GM21619 (cell line): ENCODE results near the gene AKNA.

Source experiments
- ATAC-seq: cut with Tn5 transposase; IDR thresholded peaks from one replicate; pipeline ENCODE4 v1.9.1; 2021; ENCODE audit not compliant: unreplicated experiment

Gene AKNA

DNA sequence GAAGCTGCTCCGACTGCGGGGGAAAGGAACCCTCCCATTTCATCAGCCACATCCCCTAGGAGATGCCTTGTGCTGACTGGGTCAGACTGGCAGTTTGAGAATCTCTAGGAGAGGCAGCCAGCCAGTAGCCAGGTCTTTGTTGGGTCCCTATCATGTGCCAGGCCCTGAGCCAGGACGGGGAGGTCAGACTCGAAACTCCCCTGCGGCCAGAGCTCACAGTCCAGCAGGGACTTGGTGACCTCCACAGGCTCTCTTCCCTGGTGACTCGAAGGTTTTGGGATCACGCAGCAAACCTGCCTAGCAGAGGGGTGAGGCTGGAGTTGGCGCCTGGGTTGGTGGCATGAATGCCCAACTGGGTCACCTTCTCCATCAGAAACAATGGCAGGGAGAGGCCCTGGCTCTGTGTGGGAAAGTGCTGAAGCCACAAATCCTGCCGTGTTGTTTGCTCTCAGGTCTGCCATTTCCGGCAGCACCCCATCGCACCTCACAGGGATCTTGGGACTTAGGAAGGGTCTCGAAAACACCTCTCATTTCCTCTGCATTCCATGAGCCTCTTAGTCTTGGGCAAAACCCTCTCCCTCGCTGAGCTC, 79.3 kb downstream of the AKNA start:
- no peak for ATAC-seq

DNA sequence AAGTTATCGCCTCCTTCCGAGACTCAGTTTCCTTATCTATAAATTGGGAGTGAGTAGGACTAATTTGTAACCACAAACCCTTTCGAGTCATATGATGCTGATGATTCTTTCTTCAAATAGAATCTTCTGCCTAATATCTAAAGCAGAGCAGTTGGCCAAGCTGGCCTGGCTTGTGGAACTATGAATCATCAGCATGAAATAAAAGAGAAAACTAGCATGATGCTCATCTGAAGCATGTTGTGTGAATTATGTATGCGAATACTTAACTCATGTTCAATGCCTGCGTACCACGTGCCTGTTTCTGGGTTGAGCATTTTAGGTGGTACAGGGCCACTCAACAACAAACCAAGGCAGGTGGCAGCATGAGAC, 79.9 kb downstream of the AKNA start:
- ATAC-seq = no peak

DNA sequence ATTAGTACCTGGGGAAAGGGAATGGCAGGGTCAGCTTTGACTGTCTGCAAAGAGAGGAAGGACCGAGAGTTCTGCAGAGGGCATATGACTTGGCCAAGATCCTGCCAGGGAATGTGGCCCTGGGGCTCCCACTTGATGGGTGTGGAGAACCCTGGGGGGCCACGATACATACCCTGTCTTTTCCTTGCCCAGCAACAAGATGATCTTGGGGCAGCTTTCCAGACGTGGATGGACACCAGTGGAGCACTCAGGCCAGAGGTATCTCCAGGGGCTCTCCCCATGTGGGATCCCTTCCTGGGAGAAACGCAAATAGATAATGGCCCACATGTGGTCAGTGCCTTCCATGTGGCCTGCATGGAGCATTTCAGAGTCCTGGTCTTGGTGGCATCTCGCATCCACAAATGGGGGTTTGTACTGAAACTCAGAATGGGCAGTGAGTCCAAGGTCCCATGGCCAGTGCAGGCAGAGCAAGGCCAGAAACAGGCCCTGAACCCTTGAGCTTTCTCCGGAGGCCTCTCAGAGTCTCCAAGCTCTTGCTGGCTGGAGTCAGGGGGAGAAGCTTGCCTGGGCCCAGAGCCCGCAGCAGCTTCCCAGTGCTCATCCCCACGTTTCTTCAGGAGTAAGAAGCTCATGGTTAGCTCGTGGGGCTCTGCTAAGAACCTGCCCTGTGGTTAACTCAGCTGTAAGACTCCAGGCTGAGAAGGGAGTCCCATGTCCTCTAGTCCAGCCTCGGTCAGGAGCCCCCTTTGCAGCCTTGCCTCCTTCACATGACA, 83.2 kb downstream of the AKNA start:
- no peak for ATAC-seq

GRCh38 chr9:114303977-114304376, 83.8 kb downstream of the AKNA start:
- no peak for ATAC-seq

GRCh38 chr9:114303571-114303970, 84.2 kb downstream of the AKNA start:
- no peak for ATAC-seq

- ATAC-seq = no peak
These were observed 85.1 kb downstream of the AKNA start for GRCh38 chr9:114302727-114303126.

- ATAC-seq = no peak
These were observed 85.8 kb downstream of the AKNA start for GRCh38 chr9:114301798-114302565.

DNA sequence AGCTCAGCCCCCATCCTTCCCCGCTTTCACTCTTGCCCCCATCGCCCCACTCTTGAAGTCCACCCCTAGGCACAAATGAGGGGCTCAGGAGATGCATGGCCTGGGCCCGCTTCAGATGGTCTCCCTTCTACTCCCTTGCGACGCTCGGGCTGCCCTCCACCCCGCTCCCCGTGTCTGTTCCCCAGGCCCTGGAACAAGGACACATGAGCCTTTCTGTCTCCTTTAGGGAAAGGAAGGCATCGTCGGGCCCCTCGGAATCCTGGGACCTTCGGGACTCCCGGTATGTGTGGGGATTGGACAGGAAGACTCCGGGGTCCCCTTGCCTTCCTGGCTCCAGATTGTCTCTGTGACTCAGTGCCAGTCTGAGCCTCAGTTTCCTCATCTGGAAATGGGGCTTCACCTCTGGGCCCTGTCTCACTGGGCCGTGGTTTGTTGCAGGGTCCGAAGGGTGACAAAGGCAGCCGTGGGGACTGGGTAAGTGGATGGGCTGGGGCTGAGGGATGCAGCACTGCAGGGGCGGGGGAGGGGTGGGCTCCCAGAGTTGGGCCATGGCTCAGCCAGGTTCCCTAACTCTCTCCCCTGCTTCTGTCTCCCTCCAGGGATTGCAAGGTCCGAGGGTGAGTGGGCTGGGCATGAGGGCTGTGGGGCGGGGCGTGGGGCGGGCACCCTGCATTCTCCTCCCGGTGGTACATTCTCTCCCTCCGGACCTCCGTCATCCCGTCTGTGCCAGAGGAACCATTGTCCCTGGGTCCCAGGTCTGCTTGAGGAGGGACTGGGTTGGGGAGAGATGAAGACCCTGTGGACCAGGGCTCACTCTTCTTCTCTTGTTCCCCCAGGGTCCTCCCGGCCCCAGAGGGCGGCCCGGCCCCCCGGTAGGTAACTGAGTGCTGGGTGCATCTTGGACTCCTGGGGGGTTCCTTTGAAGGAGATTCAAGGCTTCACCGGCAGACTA, 86.7 kb downstream of the AKNA start:
- no peak for ATAC-seq

DNA sequence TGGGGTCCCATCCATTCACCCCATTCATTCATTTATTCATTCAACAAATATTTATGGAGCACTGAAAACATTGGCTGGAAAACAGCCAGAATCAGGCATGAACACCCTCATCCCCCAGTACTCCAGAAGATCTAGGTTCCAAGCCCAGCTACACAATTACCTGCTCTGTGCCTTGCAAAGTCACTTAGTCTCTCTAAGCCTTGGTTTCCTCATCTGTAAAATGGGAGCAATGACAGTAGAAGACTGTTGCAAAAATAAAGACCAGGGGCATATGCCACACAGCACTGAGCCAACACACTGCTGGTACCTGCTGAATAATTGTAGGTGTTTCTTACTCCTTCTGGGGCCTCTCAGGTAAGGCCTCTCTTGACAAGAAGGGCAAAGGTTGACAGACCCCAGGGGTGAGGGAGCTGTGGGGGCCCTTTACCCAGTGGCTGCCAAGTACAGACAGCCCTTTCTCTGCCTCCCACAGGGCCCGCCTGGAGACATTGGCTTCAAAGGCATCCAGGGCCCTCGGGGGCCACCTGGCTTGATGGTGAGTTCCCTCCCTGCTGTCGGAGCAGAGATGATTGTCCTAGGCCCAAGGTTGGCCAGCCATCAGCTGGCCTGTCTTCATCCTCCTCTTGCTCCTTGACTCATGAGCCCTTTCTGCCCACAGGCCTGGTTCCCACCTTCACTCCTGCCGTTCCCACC, 87.5 kb downstream of the AKNA start:
- ATAC-seq = no peak

- ATAC-seq = no peak
These were observed 88.3 kb downstream of the AKNA start for GRCh38 chr9:114299286-114300152.

DNA sequence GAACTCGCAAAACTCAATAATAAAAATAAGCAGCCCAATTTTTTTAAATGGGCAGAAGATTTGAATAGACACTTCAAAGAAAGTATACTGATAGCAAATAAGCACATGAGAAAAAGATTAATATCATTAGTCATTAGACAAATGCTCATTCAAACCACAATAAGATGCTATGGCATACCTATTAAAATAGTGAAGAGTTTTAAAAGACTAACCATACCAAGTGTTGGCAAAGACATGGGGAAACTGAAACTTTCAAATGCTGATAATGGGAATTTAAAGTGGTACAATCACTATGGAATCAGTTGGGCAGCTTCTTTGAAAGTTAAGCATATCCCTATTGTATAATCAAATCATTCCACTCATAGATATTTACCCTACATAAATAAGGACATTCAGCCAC, 91.4 kb downstream of the AKNA start:
- ATAC-seq = no peak

- no peak for ATAC-seq
These were observed 93.1 kb downstream of the AKNA start for GRCh38 chr9:114294664-114295063.

GRCh38 chr9:114291886-114292590, 95.7 kb downstream of the AKNA start:
- ATAC-seq = no peak

DNA sequence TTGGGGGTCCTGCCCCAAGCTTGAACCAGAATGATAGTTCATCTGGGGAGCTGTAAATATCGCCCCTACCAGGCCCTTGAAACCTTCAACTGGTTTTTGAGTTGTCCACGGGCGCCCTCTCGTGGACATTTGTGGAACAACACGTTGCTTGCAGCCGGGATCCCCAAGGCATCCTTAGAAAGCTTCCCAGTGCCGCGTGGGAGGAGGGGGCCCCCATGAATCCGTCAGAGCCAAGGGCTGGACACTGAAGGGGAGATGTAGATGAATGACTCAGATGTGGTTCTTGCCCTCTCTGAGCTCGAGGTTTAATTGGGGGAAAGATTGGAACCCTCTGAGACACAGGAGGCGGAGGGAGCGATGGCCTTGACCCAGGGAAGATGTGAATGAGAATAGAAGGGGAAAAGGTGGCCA, 96.7 kb downstream of the AKNA start:
- no peak for ATAC-seq

DNA sequence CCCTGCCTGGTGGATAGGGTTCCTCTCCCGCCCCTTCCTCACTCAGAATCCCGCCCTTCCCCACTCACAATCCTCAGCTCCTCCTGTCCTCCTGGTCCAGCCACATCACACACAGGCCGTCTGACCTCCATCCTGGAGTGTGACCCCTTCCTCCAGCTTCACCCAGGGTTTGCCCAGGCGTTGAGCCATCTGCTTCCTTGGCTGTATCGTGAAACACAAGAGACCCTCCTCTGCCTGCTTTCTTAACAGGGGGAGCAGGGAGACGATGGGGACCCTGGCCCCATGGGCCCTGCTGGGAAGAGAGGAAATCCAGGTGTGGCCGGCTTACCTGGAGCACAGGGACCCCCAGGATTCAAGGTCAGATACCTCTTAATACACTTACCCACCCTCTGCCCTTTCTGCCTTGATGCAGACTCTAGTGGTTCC, 97.2 kb downstream of the AKNA start:
- no peak for ATAC-seq

DNA sequence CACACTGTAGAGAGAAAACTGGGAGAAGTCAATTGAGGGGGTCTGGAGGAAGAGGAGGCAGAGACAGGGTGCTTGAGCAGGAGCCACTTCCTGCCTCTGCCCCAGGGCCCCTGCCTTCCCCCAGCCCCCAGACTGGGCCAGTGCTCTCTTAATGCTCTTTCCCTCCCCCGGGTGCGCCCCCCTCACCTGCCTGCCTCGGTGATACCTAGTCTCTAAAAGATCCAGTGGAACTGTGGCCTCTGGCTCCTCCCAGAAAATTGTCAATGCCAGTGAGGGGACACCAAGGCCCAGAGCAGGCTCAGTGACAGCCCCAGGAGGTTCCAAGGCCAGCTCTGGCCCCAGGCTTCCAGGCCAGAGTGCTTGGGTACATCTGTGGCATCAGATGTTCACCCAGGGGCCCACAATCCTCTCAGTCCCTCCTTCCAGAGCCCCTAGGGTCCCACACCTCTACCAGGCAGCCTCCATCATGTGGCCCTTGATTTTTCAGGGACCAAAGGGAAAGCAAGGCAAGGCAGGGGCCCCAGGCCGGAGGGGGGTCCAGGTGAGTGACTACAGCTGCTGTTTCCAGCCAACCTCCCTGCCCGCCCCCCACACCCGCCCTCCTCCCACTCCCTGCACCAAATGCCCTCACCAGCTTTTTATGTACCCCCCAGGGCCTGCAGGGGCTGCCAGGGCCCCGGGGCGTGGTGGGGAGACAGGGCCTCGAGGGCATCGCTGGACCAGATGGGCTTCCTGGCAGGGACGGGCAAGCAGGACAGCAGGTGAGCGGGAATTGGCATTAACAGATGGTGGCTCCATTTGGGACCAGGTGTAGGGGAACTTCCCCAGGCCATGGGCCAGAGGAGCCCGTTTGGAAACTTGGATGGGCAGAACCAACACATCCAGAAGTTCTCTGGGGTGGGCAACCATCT, 98.0 kb downstream of the AKNA start:
- no peak for ATAC-seq

DNA sequence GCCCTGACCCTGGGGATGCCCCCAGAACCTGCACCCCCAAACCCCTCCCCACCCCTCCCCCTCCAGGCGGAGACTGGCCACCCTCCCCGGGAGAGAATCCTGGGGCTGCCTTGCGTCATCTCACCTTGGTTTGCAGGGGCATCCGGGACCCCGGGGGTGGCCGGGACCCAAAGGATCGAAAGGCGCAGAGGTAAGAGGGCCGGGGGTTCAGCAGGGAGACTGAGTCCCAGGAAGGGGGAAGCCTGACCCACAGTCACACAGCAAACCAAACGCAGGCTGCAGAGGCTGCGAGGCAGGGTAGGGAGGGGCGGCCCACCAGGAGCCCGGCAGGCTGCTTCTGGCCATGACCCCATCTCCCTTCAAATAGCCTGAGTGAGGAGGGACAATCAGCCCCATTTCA, 98.7 kb downstream of the AKNA start:
- no peak for ATAC-seq
